GM12892 (cell line): ENCODE data around the gene GNA15.

Experiments used
- POLR2A ChIP-seq: IDR thresholded peaks from 2 replicates; pipeline ENCODE4 v1.6.1; 2011; ENCODE audit warnings: low read depth, low read length, control low read depth
- POLR2AphosphoS5 ChIP-seq: IDR thresholded peaks from 2 replicates; pipeline ENCODE4 v1.6.1; 2011; ENCODE audit warnings: low read depth, low read length, control low read depth

DNA sequence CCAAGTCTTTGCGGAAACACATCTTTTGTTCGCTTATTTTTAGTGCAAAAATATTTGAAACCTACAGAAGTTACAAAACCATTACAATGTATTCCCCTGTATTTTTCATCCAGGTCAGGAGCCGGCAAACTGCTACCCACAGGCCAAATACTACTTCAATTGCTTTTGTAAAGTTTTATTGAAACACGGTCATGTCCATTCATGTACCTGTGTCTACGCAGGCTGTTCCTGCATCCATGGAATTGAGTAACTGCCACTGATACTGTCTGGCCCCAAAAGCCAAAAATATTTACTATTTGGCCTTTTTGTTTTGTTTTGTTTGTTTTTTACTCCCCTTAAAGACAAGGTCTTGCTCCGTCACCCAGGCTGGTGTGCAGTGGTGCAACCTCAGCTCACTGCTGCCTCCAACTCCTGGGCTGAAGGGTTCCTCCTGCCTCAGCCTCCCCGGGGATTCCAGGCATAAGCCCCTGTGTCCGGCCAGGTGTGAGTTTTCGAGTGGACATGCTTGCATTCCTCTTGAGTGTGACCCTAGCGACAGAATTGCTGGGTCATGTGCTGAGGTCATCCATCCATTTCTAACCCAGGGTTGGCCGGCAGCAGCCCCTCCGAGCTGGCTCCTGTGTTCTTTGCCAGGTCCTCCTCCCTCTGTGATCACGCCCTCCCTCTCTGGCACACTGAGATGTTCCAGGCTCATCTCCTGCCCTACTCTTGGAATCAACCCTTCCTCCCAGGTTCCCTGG lies 31.9 kb downstream of the GNA15 start:
- TF ChIP-seq POLR2A (no peak), POLR2AphosphoS5 (no peak)
